SK-N-SH (cell line): ENCODE results near the gene TUBB1. TPM values are rescaled to one million over a fixed set of nuclear protein-coding genes. Genes with fewer than 3 reads are reported as not detected.

Experiments
- CTCF ChIA-PET: fragments of 300-600, 350-600 bp; formaldehyde crosslinking; extraction: SDS; loops from one replicate; lab custom pipeline; 2021; lab: Yijun Ruan, JAX
- POLR2A ChIA-PET: fragments of 350-600 bp; sonication (Branson Sonifier 250); formaldehyde crosslinking; extraction: SDS; loops from one replicate; lab custom pipeline; 2020; ENCODE audit warnings: antibody characterized with exemption, inconsistent platforms; lab: Yijun Ruan, JAX
- DNase-seq: peaks from one replicate; pipeline ENCODE4 v3.0.0; 2012
- H2AFZ ChIP-seq: fragments of 200-600 bp; sonication (generic); 2 replicates; pipeline ENCODE4 v1.8.1; 2016; ENCODE audit warnings: antibody characterized with exemption, mild to moderate bottlenecking, low read depth
- H3F3A ChIP-seq: fragments of 200-600 bp; sonication (generic); replicated peaks from 2 replicates; pipeline ENCODE3; 2016; ENCODE audit warnings: antibody characterized with exemption, mild to moderate bottlenecking; ENCODE audit not compliant: insufficient read depth
- H3K27ac ChIP-seq, 2 experiments: fragments of 200-500 bp in 1 of 2; fragments of 200-600 bp in 1 of 2; sonication (Bioruptor generic) in 1 of 2; sonication (generic), shearing (Covaris generic) in 1 of 2; 2 replicates each; pipeline versions ENCODE4 v1.5.1 to v1.6.1; 2014 to 2016; ENCODE audit warnings: low read depth in 2 of 2, inconsistent platforms in 1 of 2, low read length in 1 of 2, mild to moderate bottlenecking in 1 of 2, mixed read lengths in 1 of 2
- H3K27me3 ChIP-seq: fragments of 200-600 bp; sonication (generic), shearing (Covaris generic); 2 replicates; pipeline ENCODE4 v1.6.1; 2016; ENCODE audit warnings: mixed run types; ENCODE audit not compliant: insufficient read depth
- H3K36me3 ChIP-seq, 2 experiments: fragments of 200-500 bp in 1 of 2; fragments of 200-600 bp in 1 of 2; sonication (Bioruptor generic) in 1 of 2; sonication (generic) in 1 of 2; replicated peaks in 1 of 2; 2 replicates each; pipeline versions ENCODE3 to v1.5.1; 2014 to 2016; ENCODE audit warnings: low read length in 1 of 2, mild to moderate bottlenecking in 1 of 2; ENCODE audit not compliant: insufficient read depth in 2 of 2, control insufficient read depth in 1 of 2
- H3K4me1 ChIP-seq, 2 experiments: fragments of 200-500 bp in 1 of 2; fragments of 200-600 bp in 1 of 2; sonication (Bioruptor generic) in 1 of 2; sonication (generic), shearing (Covaris generic) in 1 of 2; 2 replicates each; pipeline versions ENCODE4 v1.5.1 to v1.6.1; 2014 to 2016; ENCODE audit warnings: low read depth in 1 of 2, low read length in 1 of 2, mixed run types in 1 of 2; ENCODE audit not compliant: insufficient read depth in 2 of 2, control insufficient read depth in 1 of 2
- H3K4me2 ChIP-seq: fragments of 200-600 bp; sonication (generic), shearing (Covaris generic); 2 replicates; pipeline ENCODE4 v1.6.1; 2017; ENCODE audit warnings: mixed run types
- H3K4me3 ChIP-seq, 2 experiments: fragments of 200-500 bp in 1 of 2; fragments of 200-600 bp in 1 of 2; sonication (Bioruptor generic) in 1 of 2; sonication (generic), shearing (Covaris generic) in 1 of 2; 2 replicates each; pipeline versions ENCODE4 v1.5.1 to v1.8.1; 2014 to 2016; ENCODE audit warnings: low read depth in 2 of 2, inconsistent platforms in 1 of 2, low read length in 1 of 2, mild to moderate bottlenecking in 1 of 2, mixed read lengths in 1 of 2, moderate library complexity in 1 of 2
- H3K79me2 ChIP-seq: fragments of 200-600 bp; sonication (generic); 2 replicates; pipeline ENCODE4 v1.8.1; 2017; ENCODE audit warnings: mild to moderate bottlenecking; ENCODE audit not compliant: insufficient read depth
- H3K9ac ChIP-seq: fragments of 200-600 bp; sonication (generic); 2 replicates; pipeline ENCODE4 v1.6.1; 2017; ENCODE audit warnings: mixed run types
- H3K9me2 ChIP-seq: fragments of 200-600 bp; sonication (generic); 2 replicates; pipeline ENCODE4 v1.6.1; 2017; ENCODE audit warnings: mixed run types
- H3K9me3 ChIP-seq: fragments of 200-600 bp; sonication (generic); 2 replicates; pipeline ENCODE4 v1.6.1; 2017; ENCODE audit warnings: mixed run types, mild to moderate bottlenecking, moderate library complexity
- H4K20me1 ChIP-seq: fragments of 200-600 bp; sonication (generic); 2 replicates; pipeline ENCODE4 v1.6.1; 2017; ENCODE audit warnings: mild to moderate bottlenecking, mixed run types; ENCODE audit not compliant: insufficient read depth
- CHD2 ChIP-seq: fragments of 150-350 bp; IDR thresholded peaks from 2 replicates; pipeline ENCODE4 v1.6.1; 2018; ENCODE audit warnings: low read length; ENCODE audit not compliant: partially characterized antibody
- EZH2phosphoT487 ChIP-seq: fragments of 200-600 bp; sonication (generic); IDR thresholded peaks from 2 replicates; pipeline ENCODE4 v1.6.1; 2017; ENCODE audit warnings: low read depth, mixed run types, mild to moderate bottlenecking, antibody characterized with exemption, moderate library complexity, borderline replicate concordance
- FOSL2 ChIP-seq: IDR thresholded peaks from 2 replicates; pipeline ENCODE4 v1.4.0; 2012; ENCODE audit warnings: low read depth, mild to moderate bottlenecking, moderate library complexity, borderline replicate concordance
- FOXJ3 ChIP-seq: sonication (generic); formaldehyde crosslinking; IDR thresholded peaks from 2 replicates; pipeline ENCODE4 v1.5.1; 2020; ENCODE audit warnings: mild to moderate bottlenecking, missing genetic modification reagents
- GABPA ChIP-seq: IDR thresholded peaks from 2 replicates; pipeline ENCODE4 v1.4.0; 2012; ENCODE audit warnings: low read depth, mild to moderate bottlenecking
- MAX ChIP-seq: IDR thresholded peaks from 2 replicates; pipeline ENCODE4 v1.4.0; 2012; ENCODE audit warnings: low read depth
- MXI1 ChIP-seq: IDR thresholded peaks from 2 replicates; pipeline ENCODE4 v1.6.1; 2012; ENCODE audit warnings: mild to moderate bottlenecking, low read depth, low read length, improper control_type of control experiment
- NRF1 ChIP-seq: IDR thresholded peaks from 2 replicates; pipeline ENCODE4 v1.6.1; 2012; ENCODE audit warnings: low read depth, mild to moderate bottlenecking, low read length
- PBX3 ChIP-seq: IDR thresholded peaks from 2 replicates; pipeline ENCODE4; 2012
- POLR2AphosphoS5 ChIP-seq: IDR thresholded peaks from 2 replicates; pipeline ENCODE4 v1.6.1; 2012; ENCODE audit warnings: low read depth, low read length
- RAD21 ChIP-seq: IDR thresholded peaks from 2 replicates; pipeline ENCODE4 v1.6.1; 2012; ENCODE audit warnings: mild to moderate bottlenecking, low read length
- REST ChIP-seq: IDR thresholded peaks from 2 replicates; pipeline ENCODE4 v1.6.1; 2012; ENCODE audit warnings: mild to moderate bottlenecking, low read depth, low read length, moderate library complexity
- RXRA ChIP-seq: IDR thresholded peaks from 2 replicates; pipeline ENCODE4 v1.4.0; 2012; ENCODE audit warnings: low read depth, mild to moderate bottlenecking, borderline replicate concordance
- SMC3 ChIP-seq: IDR thresholded peaks from 2 replicates; pipeline ENCODE4 v1.6.1; 2012; ENCODE audit warnings: low read depth, low read length, improper control_type of control experiment
- TAF1 ChIP-seq: IDR thresholded peaks from 2 replicates; pipeline ENCODE4 v1.6.1; 2012; ENCODE audit warnings: low read depth, mild to moderate bottlenecking, low read length, moderate library complexity, borderline replicate concordance
- USF1 ChIP-seq: IDR thresholded peaks from 2 replicates; pipeline ENCODE4 v1.4.0; 2012; ENCODE audit warnings: low read depth, borderline replicate concordance
- YY1 ChIP-seq: IDR thresholded peaks from 2 replicates; pipeline ENCODE4 v1.4.0; 2012; ENCODE audit warnings: low read depth, mild to moderate bottlenecking
- WGBS: methylation state at CpG from one replicate; pipeline ENCODE4 v1.1.6; 2017; ENCODE audit warnings: low lambda C conversion rate; 5-methylcytosine and 5-hydroxymethylcytosine counted together
- polyA plus RNA-seq, 3 experiments: library from polyadenylated mRNA; depleted of rRNA; stranded (reverse); fragments of >200 nt; gene quantifications; 2 replicates each; pipeline ENCODE4 v1.2.3, GENCODE V29; 2012

The TUBB1 gene
- polyA plus RNA-seq, 1 of the 3 experiments (the other 2 are of a cell fraction), result not detected

- 0 out of 2 replicates have a peak, but pooled peaks cover 4% of the 10 kb centered on the region for H3K9me3 ChIP-seq
- CTCF ChIA-PET, result interaction anchor here (0.6 to 1.1 kb wide), 3 partner anchors 117 to 477 kb away, joined by 3 read pairs; no protein-coding TSS in a partner anchor
- no peaks in the 10 kb centered on the region for H3K27me3 ChIP-seq
Measured at GRCh38 chr20:58978351-58979190, 40.7 kb upstream of the TUBB1 start.

GRCh38 chr20:58980711-58981627 is 38.3 kb upstream of the TUBB1 start, which contains the start of gene NELFCD:
Gene NELFCD, plus strand, starts transcription at chr20:58981256. Its CDS starts 54 bp downstream, at chr20:58981310.
- Histone ChIP-seq H3K9ac (peak within 1 kb of the TSS; percentile 76), H3K4me2 (peak within 1 kb of the TSS; percentile 78), H3K27ac (peak within 1 kb of the TSS; percentile 57 to 85), H3K4me1 (peaks cover 9 to 24% of the 10 kb centered on the region in 2 experiments; a peak in 2 of 4 replicates), H4K20me1 (peaks cover 22% of the 10 kb centered on the region), H3K36me3 (peaks cover 0 to 3% of the 10 kb centered on the region in 2 experiments), H2AFZ (peak within 1 kb of the TSS; percentile 87), H3K79me2 (peaks cover 46% of the 10 kb centered on the region), H3K4me3 (peak within 1 kb of the TSS; percentile 68 to 87), H3K9me3 (no peaks in the 10 kb centered on the region), H3K9me2 (no peaks in the 10 kb centered on the region), H3F3A (no peaks in the 10 kb centered on the region), H3K27me3 (no peaks in the 10 kb centered on the region)
- CTCF ChIA-PET, result interaction anchor here (0.8 to 1.6 kb wide), 3 partner anchors 10 to 423 kb away, joined by 3 to 4 read pairs (median 3); no protein-coding TSS in a partner anchor
- WGBS, result 26% methylated on average over 40 of the region's 109 CpGs
- POLR2A ChIA-PET, result interaction anchor here (0.6 to 1.2 kb wide), 5 partner anchors 12 to 111 kb away, joined by 3 read pairs; no protein-coding TSS in a partner anchor
- DNase-seq, result peak; percentile 100
- no peak for TF ChIP-seq USF1
- TF ChIP-seq YY1, result peak; percentile 85
- 0 out of 2 replicates have a peak, but pooled peaks have one; percentile 1 for TF ChIP-seq RAD21
- peak; percentile 31; the same call in 1 of the 2 replicates for TF ChIP-seq GABPA
- TF ChIP-seq REST, result 0 out of 2 replicates have a peak, but pooled peaks have one; percentile 19
- peak; percentile 28; the same call in 1 of the 2 replicates for TF ChIP-seq MAX
- TF ChIP-seq POLR2AphosphoS5, result peak; percentile 90
- TF ChIP-seq MXI1, result peak; percentile 64
- peak; percentile 71 for TF ChIP-seq TAF1
- TF ChIP-seq FOSL2, result no peak
- no peak for TF ChIP-seq PBX3
- TF ChIP-seq NRF1, result peak; percentile 90

More at GRCh38 chr20:58978351-58979190, 40.7 kb upstream of the TUBB1 start:
- Histone ChIP-seq H3K4me3 (no peak overlapping the region), H3K4me1 (peaks cover 6 to 9% of the 10 kb centered on the region in 2 experiments; a peak in 2 of 4 replicates), H4K20me1 (peaks cover 2% of the 10 kb centered on the region; the same call in 1 of the 2 replicates), H3K9me2 (no peaks in the 10 kb centered on the region), H3K27ac (no peak overlapping the region), H2AFZ (no peak overlapping the region), H3K79me2 (peaks cover 22% of the 10 kb centered on the region), H3K9ac (no peak overlapping the region), H3F3A (no peaks in the 10 kb centered on the region), H3K36me3 (no peaks in the 10 kb centered on the region), H3K4me2 (no peak overlapping the region)
- no peak for DNase-seq
- POLR2A ChIA-PET, result interaction anchor here (0.6 kb wide), 1 partner anchor 18 kb away, joined by 4 read pairs; no protein-coding TSS in a partner anchor
- TF ChIP-seq EZH2phosphoT487 (no peak), RXRA (no peak), CHD2 (no peak), FOXJ3 (CRISPR knock-in tag) (no peak), SMC3 (no peak), MAX (no peak), FOSL2 (no peak), TAF1 (no peak)
- WGBS, result 84% methylated on average over 6 of the region's 6 CpGs
